Prostate gland (tissue), 2 donors: Measurements from ENCODE around the gene FAAP20.

ENCODE experiments used
- POLR2A ChIP-seq: fragments of 450-650 bp; IDR thresholded peaks from one replicate; pipeline ENCODE4 v1.6.1; 2016; ENCODE audit warnings: antibody characterized with exemption, mild to moderate bottlenecking
- POLR2AphosphoS5 ChIP-seq: sonication (generic); formaldehyde crosslinking; IDR thresholded peaks from one replicate; pipeline ENCODE4 v1.6.1; 2017; ENCODE audit warnings: antibody characterized with exemption
- TF ChIP-seq, protein P1 (sequence below), 4 experiments: fragments of 200-600 bp in 2 of 4; fragments of 450-650 bp in 2 of 4; sonication (generic) in 2 of 4; IDR thresholded peaks; 1 replicate in 3 of 4; 2 replicates in 1 of 4; pipeline ENCODE4 v1.5.1; 2016 to 2019; ENCODE audit warnings: antibody characterized with exemption in 4 of 4, mild to moderate bottlenecking in 2 of 4, moderate library complexity in 2 of 4

DNA sequence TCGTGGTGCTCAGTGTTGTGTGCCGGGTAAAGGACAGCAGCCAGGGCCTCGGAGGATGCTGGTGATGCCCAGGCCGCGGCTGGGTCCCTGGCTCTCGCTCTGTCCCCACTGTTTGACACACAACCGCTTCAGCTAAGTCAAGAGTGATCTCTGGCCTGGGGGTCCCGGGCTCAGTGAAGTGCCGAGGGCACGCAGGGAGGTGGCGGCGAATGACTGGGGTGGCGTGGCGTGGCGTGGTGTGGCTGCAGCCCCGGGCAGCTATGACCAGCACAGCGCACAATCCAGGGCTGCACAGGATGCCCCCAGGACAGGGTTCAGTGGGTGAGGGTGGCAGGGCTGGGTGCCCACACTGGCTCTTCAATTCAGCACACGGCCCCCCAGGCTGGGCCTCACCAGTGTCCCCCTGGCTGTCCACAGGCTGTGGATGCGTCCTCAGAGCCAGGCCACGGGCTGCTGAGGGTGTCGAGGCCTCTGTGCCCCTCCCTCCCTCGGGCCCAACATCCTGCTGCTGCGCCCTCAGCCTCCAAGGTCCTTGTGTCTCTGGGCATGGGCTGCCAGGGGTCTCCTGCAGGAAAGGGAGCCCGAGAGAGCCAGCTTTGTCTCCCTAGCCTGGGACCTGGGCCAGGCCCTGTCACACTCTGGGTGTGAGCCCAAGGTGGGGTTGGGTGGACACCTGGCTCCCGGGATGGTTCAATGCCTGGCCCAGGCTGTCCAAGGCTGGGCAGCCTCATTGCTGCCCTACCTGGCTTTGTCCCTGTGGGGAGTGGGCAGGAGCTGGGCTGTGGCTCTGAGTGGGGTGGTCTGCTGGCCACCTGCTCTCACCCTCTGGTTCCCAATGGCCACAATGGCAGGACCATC, 21.6 kb upstream of the FAAP20 start:
- TF ChIP-seq POLR2A (no peak), POLR2AphosphoS5 (no peak)
- TF ChIP-seq, protein P1, sequence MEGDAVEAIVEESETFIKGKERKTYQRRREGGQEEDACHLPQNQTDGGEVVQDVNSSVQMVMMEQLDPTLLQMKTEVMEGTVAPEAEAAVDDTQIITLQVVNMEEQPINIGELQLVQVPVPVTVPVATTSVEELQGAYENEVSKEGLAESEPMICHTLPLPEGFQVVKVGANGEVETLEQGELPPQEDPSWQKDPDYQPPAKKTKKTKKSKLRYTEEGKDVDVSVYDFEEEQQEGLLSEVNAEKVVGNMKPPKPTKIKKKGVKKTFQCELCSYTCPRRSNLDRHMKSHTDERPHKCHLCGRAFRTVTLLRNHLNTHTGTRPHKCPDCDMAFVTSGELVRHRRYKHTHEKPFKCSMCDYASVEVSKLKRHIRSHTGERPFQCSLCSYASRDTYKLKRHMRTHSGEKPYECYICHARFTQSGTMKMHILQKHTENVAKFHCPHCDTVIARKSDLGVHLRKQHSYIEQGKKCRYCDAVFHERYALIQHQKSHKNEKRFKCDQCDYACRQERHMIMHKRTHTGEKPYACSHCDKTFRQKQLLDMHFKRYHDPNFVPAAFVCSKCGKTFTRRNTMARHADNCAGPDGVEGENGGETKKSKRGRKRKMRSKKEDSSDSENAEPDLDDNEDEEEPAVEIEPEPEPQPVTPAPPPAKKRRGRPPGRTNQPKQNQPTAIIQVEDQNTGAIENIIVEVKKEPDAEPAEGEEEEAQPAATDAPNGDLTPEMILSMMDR (IDR thresholded peaks at IDR 0.05): no peak
